HG03469 (cell line): ENCODE measurements around the gene ALDH3B1.
A peak's percentile ranks its signal among the peaks of the same experiment; 100 is the strongest.

Experiments used
- ATAC-seq: cut with Tn5 transposase; IDR thresholded peaks from one replicate; pipeline ENCODE4 v1.9.1; 2021; ENCODE audit warnings: mild to moderate bottlenecking, moderate library complexity, moderate number of reproducible peaks; ENCODE audit not compliant: unreplicated experiment

The ALDH3B1 gene

DNA sequence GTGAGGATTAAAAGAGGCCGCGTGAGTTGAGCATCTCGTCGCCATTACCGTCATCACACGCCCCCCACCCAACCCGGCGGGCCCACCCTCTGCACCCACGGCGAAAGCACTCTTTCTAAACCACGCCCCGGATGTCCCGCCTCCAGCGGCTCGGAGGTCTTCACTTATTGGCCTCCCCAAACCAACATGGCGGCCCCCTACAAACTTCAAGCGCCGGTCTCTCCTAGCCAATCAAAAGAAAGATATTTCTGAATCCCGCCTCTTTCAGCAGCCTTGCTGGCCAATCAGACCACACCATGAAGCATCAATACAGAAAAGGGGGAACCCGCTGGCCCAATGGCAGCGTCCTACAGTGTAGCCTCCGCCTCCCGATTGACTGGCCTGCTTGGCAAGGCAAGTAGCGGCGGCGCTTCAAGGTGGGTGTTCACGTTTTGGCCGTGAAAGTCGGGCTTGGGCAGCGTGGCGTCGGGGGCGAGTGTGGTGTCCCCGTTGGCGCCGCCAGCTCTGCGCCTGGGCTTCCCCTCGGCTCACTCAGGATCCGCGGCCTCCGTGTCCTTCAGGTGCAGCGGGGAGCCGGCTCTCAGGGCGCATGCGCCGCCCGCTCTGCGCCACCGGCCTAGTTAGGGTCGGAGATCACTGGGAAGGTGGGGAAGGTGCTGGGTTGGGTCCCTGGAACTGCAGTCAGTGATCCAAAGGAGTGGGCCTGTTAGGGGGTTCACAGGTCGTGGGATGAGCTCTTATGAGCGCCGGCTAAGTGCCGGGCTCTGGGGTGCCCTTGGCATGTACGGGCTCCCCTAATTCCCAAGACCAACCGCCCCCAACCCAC lies 20.4 kb downstream of the ALDH3B1 start, which contains the start of gene NDUFS8:
TSS of gene NDUFS8 (plus strand) at position 364 of the 826 bp plus-strand sequence. CDS start 1,471 bp downstream, outside the sequence.
- ATAC-seq, result peak; percentile 94

DNA sequence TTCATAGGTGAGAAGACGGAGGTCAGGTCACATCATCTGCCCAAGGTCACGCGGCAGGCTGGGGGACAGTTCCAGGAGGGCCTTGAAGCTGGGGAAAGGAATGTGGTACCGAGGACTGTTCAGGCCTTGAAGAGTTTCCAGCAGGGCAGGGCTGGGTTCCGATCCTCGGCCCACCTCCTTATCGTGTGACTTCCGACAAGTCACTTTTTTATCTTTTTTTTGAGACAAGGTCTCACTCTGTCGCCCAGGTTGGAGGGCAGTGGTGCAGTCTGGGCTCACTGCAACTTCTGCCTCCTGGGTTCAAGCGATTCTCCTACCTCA lies 21.0 kb downstream of the ALDH3B1 start:
- no peak for ATAC-seq

- ATAC-seq, result no peak
Measured at GRCh38 chr11:68032003-68032402, 21.9 kb downstream of the ALDH3B1 start.

GRCh38 chr11:68032997-68033707 lies 23.0 kb downstream of the ALDH3B1 start:
- no peak for ATAC-seq

DNA sequence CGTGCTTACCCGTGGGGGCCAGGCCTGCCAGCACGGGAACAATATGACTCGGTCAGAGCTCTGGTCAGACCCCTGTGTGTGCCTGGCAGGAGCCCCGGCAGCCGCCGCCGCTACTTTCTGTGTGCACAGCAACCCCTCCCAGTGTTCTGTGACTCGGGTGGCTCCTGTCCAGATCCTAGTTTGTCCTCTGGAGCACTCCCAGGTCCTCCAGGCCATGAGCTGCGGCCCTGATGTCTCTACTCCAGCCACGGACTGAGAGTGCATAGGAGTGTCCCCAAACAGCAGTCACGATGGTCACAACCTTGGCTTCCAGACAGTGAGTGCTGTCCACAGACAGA lies 23.6 kb downstream of the ALDH3B1 start:
- ATAC-seq, result no peak

GRCh38 chr11:68035266-68035876 lies 25.2 kb downstream of the ALDH3B1 start:
- no peak for ATAC-seq

- no peak for ATAC-seq
Measured at GRCh38 chr11:68036141-68036716, 26.1 kb downstream of the ALDH3B1 start.

GRCh38 chr11:68036717-68037239 lies 26.7 kb downstream of the ALDH3B1 start:
- ATAC-seq, result no peak

GRCh38 chr11:68037411-68038225 lies 27.5 kb downstream of the ALDH3B1 start:
- no peak for ATAC-seq

DNA sequence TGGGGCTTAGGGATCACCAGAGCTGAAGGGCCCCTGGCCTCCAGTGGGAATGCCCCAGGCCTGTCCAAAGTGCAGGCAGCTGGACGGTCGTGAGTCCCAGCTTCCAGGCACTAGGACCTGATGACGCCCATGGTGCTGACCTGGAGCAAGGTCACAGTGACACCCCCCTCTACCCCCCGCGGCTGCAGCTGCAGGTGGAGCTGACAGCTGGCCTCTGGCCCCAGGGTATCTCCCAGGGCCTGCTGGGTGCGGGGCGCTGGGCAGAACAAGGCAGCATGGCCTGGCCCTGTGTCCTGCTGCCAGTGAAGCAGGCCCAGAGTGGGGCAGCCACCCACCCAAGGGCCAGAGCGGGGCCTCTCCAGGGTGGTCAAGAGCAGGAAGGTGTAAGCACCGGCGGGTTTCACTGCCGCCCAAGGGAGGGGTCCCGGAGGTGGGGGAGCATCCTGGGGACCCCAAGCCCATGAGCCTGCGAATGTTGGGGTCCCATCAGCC lies 28.1 kb downstream of the ALDH3B1 start:
- no peak for ATAC-seq

GRCh38 chr11:68038718-68039525 lies 28.8 kb downstream of the ALDH3B1 start, which contains the start of gene TCIRG1:
TSS of gene TCIRG1 (plus strand) at chr11:68039025. CDS start at chr11:68041272, 2,247 bp downstream.
- ATAC-seq, result no peak

- no peak for ATAC-seq
Measured at GRCh38 chr11:68039526-68040086, 29.5 kb downstream of the ALDH3B1 start.

- ATAC-seq, result no peak
Measured at GRCh38 chr11:68040101-68040956, 30.2 kb downstream of the ALDH3B1 start.

- no peak for ATAC-seq
Measured at GRCh38 chr11:68040957-68041591, 30.9 kb downstream of the ALDH3B1 start.

DNA sequence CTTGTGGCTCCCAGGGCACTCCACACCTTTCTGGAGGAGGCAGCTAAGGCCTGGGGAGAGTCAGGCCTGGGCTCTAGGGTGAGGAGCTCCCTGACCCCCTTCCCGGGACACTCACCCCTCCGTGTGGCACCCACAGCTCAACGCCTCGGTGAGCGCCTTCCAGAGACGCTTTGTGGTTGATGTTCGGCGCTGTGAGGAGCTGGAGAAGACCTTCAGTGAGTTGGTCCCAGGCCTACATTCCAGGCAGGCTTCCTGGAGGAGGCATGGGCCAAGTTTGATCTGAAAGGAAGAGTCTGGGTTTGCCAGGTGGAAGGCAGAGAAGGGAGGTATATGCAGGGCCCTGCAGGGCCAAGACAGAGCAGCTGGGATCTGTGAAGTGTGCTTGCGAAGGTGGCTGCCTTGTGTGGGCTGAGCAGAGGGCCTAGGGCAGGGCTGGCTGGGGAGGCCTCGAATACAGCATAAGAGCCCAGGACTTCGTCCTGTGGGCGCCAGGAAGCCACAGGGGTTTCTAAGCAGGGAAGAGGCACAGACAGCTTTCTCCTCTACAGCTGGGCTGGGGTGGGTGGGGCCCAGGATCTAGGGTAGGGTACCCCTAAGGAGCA lies 31.6 kb downstream of the ALDH3B1 start:
- ATAC-seq, result no peak

- ATAC-seq, result no peak
Measured at GRCh38 chr11:68042219-68043028, 32.3 kb downstream of the ALDH3B1 start.

- ATAC-seq, result no peak
Measured at GRCh38 chr11:68043029-68043348, 32.9 kb downstream of the ALDH3B1 start.
